Muscle of leg (tissue), 11 donors: ENCODE results near the gene SWAP70. TPM values are rescaled to one million over a fixed set of nuclear protein-coding genes. Genes with fewer than 3 reads are reported as not detected.

Experiments used
- DNase-seq: peaks from one replicate; pipeline ENCODE4 v3.0.0; 2013
- H3K27ac ChIP-seq: one replicate; pipeline ENCODE4 v1.5.1; 2013; ENCODE audit warnings: mild to moderate bottlenecking, low read length, control low read depth
- H3K27me3 ChIP-seq: one replicate; pipeline ENCODE4 v1.6.1; 2013; ENCODE audit warnings: low read length; ENCODE audit not compliant: control insufficient read depth, insufficient read depth
- H3K36me3 ChIP-seq: one replicate; pipeline ENCODE4 v1.6.1; 2013; ENCODE audit warnings: low read length; ENCODE audit not compliant: control insufficient read depth, insufficient read depth
- H3K4me1 ChIP-seq: one replicate; pipeline ENCODE4 v1.6.1; 2013; ENCODE audit warnings: low read length; ENCODE audit not compliant: control insufficient read depth, insufficient read depth
- H3K4me3 ChIP-seq: one replicate; pipeline ENCODE4 v1.5.1; 2013; ENCODE audit warnings: low read length, control low read depth
- H3K9me3 ChIP-seq: replicated peaks from 2 replicates; pipeline ENCODE4 v1.6.1; 2013; ENCODE audit warnings: low read depth, low read length; ENCODE audit not compliant: control insufficient read depth
- WGBS: methylation state at CpG from one replicate; pipeline ENCODE4 v1.1.5; 2013; ENCODE audit warnings: missing lambda C conversion rate; ENCODE audit not compliant: insufficient coverage; 5-methylcytosine and 5-hydroxymethylcytosine counted together
- polyA plus RNA-seq, 8 donors: library from polyadenylated mRNA; unstranded; fragments of 120-200 nt; gene quantifications; one replicate each; pipeline versions ENCODE4 v1.2.1 to v1.2.3, GENCODE V29; 2013; ENCODE audit warnings: inconsistent platforms in 1 of 8, low replicate concordance in 1 of 8; ENCODE audit not compliant: insufficient read length in 8 of 8, insufficient read depth in 1 of 8
- total RNA-seq: library from RNA; stranded (reverse); fragments of 120-200 nt; gene quantifications from one replicate; pipeline ENCODE4 v1.2.4, GENCODE V29; 2013

Gene SWAP70
- total and polyA plus RNA-seq, 9 donors, result 9.1 to 18.5 (median 12.4) TPM

GRCh38 chr11:9796854-9797253 is 133.0 kb downstream of the SWAP70 start:
- no peak for DNase-seq
- H3K36me3 ChIP-seq, result peaks cover 4% of the 10 kb centered on the region
- no peak overlapping the region for H3K4me3 ChIP-seq
- H3K4me1 ChIP-seq, result peaks cover 2% of the 10 kb centered on the region
- H3K27me3 ChIP-seq, result no peaks in the 10 kb centered on the region
- H3K27ac ChIP-seq, result no peak overlapping the region
- H3K9me3 ChIP-seq, result no peaks in the 10 kb centered on the region
- WGBS, result 75% methylated on average over 2 of the region's 5 CpGs

DNA sequence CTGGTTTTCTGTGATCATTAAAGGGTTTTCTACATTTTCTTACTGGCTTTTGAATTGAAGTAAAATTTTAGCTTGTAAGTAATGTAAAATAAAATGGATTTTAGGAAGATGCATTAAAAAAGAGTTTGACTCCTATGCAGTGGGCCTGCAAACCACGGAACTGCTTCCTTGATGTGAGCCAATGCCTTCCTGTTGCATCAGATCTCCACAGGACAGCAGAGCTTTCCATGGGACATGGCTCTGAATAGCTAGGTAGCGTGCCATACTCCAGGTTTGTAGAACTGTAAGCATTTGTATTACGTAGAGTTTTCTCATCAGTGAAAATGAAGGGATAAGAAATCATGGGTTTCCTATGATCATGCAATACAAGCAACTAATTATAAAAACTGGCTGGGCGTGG is 133.4 kb downstream of the SWAP70 start:
- H3K27ac ChIP-seq, result no peak overlapping the region
- H3K9me3 ChIP-seq, result no peaks in the 10 kb centered on the region
- H3K4me3 ChIP-seq, result no peak overlapping the region
- no peaks in the 10 kb centered on the region for H3K27me3 ChIP-seq
- H3K4me1 ChIP-seq, result peaks cover 2% of the 10 kb centered on the region
- DNase-seq, result no peak
- peaks cover 4% of the 10 kb centered on the region for H3K36me3 ChIP-seq
- 78% methylated on average over 1 of the region's 4 CpGs for WGBS

DNA sequence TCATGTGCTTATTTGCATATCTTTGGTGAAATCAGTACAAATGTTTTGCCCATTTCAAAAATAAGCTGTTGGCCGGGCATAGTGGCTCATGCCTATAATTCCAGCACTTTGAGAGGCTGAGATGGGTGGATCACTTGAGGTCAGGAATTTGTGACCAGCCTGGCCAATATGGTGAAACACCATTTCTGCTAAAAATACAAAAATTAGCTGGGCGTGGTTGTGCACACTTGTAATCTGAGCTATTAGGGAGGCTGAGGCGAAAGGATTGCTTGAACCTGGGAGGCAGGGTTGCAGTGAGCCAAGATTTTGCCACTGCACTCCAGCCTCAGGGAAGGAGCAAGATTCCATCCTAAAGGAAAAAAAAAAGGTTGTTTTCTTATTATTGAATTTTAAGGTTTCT is 136.0 kb downstream of the SWAP70 start:
- H3K27ac ChIP-seq, result no peak overlapping the region
- DNase-seq, result no peak
- WGBS, result 86% methylated on average over 2 of the region's 3 CpGs

GRCh38 chr11:9802291-9802861 is 138.5 kb downstream of the SWAP70 start:
- Histone ChIP-seq H3K27me3 (no peaks in the 10 kb centered on the region), H3K4me3 (no peak overlapping the region), H3K9me3 (no peaks in the 10 kb centered on the region), H3K27ac (peak overlapping the region; percentile 68), H3K36me3 (peaks cover 8% of the 10 kb centered on the region), H3K4me1 (peaks cover 6% of the 10 kb centered on the region)
- WGBS, result no CpG with 5 or more reads among the region's 3 CpGs
- DNase-seq, result peak; percentile 92

More for the DNA sequence above, 136.0 kb downstream of the SWAP70 start:
- Histone ChIP-seq H3K36me3 (peaks cover 2% of the 10 kb centered on the region), H3K4me3 (no peak overlapping the region), H3K4me1 (peaks cover 6% of the 10 kb centered on the region), H3K9me3 (no peaks in the 10 kb centered on the region), H3K27me3 (no peaks in the 10 kb centered on the region)

Other genes starting within 250 kb of the SWAP70 start
- 20.9 TPM for gene ZNF143, start 203.1 kb upstream of the SWAP70 start, total RNA-seq
- gene ZNF143, start 203.1 kb upstream of the SWAP70 start, polyA plus RNA-seq, result 10 to 100 TPM; 11.1 to 18.6 (median 15.7) TPM
- gene WEE1, start 90.4 kb upstream of the SWAP70 start, total RNA-seq, result 25.4 TPM
- gene WEE1, start 90.4 kb upstream of the SWAP70 start, polyA plus RNA-seq, result 10 to 100 TPM; 31.3 to 50.9 (median 37.1) TPM